DMS 273 (cell line): ENCODE data around the gene SERBP1.
A peak's percentile ranks its signal among the peaks of the same experiment; 100 is the strongest.
"Not testable (repeated sequence)": the region's sequence is repeated elsewhere in the genome, so short reads cannot be mapped to it uniquely, and the experiment has no call there.

Experiments used
- DNase-seq: peaks from one replicate; lab custom pipeline; 2025; ENCODE audit not compliant: unreplicated experiment; lab: John Stamatoyannopoulos, UW

The SERBP1 gene

DNA sequence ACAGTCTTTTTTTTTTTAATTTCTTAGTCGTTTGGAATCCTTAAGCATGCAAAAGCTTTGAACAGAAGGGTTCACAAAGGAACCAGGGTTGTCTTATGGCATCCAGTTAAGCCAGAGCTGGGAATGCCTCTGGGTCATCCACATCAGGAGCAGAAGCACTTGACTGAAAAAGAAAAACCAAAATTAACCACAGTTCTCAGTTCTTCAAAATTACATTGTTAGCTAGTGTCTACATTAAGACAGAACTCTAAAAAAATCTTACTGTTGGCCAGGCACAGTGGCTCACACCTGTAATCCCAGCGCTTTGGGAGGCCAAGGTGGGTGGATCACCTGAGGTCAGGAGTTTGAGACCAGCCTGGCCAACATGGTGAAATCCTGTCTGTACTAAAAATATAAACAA, 17.1 kb downstream of the SERBP1 start:
- DNase-seq = not testable (repeated sequence)

- DNase-seq = peak; percentile 34
These were observed 22.1 kb downstream of the SERBP1 start for GRCh38 chr1:67408148-67408547.

GRCh38 chr1:67407498-67407897, 22.7 kb downstream of the SERBP1 start:
- no peak for DNase-seq

DNA sequence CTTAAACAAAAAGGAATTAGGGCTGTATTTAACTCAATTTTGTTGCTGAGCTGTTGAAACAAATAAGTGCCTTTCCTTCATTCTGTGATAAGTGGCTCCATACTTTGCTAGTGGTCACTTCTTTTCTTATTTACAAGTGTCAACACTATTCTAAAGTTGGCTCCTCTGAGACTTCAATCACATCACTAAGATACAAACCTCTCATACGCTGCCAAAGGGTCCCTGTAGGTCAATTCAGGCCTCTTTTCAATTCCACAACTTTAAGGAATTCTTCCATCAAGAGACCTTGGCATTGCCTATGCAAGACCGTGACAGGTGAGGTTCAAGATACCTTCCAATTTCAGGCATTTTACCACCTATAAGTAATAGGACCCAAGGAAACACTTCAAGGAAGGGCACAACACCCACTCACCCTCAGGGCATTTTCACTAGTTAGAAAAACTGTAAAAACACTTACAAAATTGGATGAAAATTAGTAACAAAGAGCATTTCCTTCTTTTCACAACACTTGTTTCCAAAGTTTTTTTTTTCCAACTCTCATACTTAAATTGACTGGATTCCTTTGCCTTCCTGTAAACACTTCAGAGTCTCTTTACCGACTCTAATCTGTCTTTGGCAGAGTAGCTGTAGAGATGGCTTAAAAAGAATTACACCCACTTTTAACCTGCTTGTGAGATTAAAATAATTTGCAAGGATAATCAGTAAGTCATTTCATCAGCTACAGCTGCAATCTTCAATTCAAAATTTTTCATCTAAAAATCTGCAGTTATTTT, 24.5 kb downstream of the SERBP1 start:
- peak; percentile 34 for DNase-seq

GRCh38 chr1:67404212-67404620, 26.0 kb downstream of the SERBP1 start:
- peak; percentile 32 for DNase-seq

- DNase-seq = peak; percentile 57
These were observed 28.8 kb downstream of the SERBP1 start for GRCh38 chr1:67401443-67401842.

- peak; percentile 73 for DNase-seq
These were observed 30.0 kb downstream of the SERBP1 start for GRCh38 chr1:67400029-67400786.

DNA sequence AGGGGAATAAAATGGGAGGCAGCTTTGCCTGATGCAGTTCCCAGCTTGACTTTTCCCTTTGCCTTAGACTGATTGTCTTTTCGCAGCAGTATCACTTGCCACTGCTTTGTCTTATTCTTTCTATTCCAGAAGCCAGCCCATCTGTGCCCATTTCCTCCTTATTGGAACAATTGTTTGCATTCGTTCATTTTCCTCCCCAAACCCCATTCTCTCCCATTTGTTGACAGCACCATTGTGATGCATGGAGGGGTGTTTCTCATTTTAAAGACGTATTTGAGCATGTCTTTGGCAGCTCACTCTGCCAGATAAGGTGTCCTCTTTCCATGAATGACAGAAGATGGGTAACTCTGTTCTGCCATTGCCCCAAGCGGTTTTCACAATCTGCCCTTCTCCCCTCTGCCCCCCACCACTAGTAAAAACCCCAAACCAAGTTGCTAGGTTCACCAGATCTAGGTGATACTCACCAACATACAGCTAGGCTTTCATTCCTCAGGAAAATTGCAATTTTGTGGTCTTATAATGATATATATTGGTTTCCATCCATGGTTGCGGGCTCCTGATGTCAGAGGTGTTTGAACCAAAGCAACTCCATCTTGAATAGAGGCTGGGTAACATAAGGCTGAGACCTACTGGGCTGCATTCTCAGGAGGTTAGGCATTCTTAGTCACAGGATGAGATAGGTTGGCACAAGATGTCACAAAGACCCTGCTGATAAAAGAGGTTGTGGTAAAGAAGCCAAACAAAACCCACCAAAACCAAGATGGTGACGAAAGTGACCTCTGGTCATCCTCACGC, 30.8 kb downstream of the SERBP1 start:
- DNase-seq = no peak

GRCh38 chr1:67394548-67394947, 35.7 kb downstream of the SERBP1 start:
- no peak for DNase-seq

DNA sequence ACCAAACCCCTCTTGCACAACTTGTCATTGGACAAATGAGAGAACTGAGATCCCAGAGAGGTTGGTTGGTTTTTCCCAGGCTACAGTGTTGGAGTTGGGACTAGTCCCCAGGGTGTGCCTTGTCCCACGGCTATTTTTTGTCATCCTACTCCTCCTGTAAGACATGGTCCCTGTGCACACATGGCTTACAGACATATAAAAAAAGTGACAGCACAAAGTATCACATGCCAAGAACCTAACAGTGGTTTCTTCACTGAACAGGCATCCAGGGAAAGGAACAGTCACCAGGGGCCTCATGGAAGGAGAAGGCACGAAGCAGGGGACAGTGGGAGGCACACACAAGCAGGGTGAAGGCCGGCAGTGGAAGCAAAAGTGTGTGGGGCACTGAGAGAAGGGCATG, 36.5 kb downstream of the SERBP1 start:
- DNase-seq = no peak

DNA sequence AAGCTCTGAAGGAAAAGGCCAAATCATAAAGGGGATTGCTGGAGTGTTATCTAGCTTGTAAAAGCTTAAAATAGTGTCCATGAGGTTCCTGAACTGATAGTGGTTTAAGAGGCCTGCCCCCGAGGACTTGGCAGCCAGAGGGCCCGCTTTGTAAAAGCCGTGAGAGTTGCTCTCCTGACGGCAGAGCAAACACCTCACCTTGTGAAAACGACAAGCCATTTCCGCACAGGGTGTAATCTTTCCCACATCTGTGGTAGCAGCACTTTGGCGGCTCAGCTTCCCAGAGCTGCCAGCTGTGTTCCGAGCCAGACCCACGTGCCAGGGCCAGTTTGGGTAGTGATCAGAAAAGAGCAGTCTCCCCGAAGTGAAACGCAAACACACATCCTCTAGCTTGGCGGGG, 37.0 kb downstream of the SERBP1 start:
- no peak for DNase-seq

GRCh38 chr1:67390041-67390887, 39.9 kb downstream of the SERBP1 start:
- no peak for DNase-seq

GRCh38 chr1:67383999-67384638, 46.1 kb downstream of the SERBP1 start:
- no peak for DNase-seq

- DNase-seq = peak; percentile 13
These were observed 47.9 kb downstream of the SERBP1 start for GRCh38 chr1:67382292-67382691.

- DNase-seq = no peak
These were observed 49.0 kb downstream of the SERBP1 start for GRCh38 chr1:67381154-67381553.

GRCh38 chr1:67377253-67377652, 52.9 kb downstream of the SERBP1 start:
- DNase-seq = no peak

GRCh38 chr1:67376381-67376780, 53.8 kb downstream of the SERBP1 start:
- DNase-seq = no peak

DNA sequence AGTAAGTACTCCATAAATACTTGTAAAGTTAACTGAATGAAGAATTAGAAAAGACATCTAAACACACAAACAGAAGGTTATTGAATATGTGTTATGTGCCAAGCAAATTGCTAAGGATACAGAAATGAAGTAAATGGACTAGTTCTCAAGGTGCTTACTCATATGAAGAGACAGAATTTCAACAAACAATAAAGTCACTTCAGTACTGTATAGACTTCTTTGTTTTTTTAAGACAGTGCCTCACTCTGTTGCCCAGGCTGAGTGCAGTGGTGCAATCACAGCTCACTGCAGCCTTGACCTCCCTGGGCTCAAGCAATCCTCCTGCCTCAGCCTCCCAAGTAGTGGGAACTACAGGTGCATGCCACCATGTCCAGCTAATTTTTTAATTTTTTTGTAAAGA, 57.3 kb downstream of the SERBP1 start:
- DNase-seq = no peak

- no peak for DNase-seq
These were observed 58.1 kb downstream of the SERBP1 start for GRCh38 chr1:67372136-67372535.

DNA sequence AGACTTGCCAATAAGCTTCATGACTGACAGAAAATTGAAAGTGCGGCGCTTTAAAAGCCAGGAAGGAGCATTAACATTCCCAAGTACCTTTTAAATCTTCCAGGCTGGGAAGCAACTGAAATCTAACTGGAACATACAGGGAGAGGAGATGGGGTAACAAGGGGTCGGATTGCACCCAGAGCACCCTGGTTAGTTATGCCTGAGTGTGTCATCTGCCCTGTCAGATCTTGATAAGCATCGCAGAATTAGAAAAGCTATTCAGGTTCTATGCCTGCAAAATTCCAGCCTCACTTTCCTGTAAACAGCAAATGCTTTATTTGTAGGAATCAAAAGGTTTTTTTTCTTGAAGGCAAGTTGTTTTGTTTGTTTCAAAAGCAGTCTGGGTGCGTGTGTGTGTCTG, 58.5 kb downstream of the SERBP1 start:
- no peak for DNase-seq
